Body of pancreas (tissue), 4 donors: ENCODE results near the gene USP25. TPM values are rescaled to one million over a fixed set of nuclear protein-coding genes. Genes with fewer than 3 reads are reported as not detected.

Experiments
- ATAC-seq: fragments of 150-250 bp; one replicate; pipeline ENCODE4 v1.9.1; 2016
- DNase-seq, 4 donors: peaks; one replicate each; pipeline ENCODE4 v3.0.0-alpha.2; 2019
- H3K27ac ChIP-seq, 4 donors: fragments of 200-600 bp; sonication (generic); 1 replicate in 3 of 4; 2 replicates in 1 of 4; pipeline versions ENCODE4 v1.5.1 to v1.6.1; 2016 to 2019; ENCODE audit warnings: mild to moderate bottlenecking in 1 of 4, mixed read lengths in 1 of 4, moderate library complexity in 1 of 4
- H3K27me3 ChIP-seq, 2 donors: fragments of 200-600 bp; sonication (generic); one replicate each; pipeline ENCODE4 v1.6.0; 2016; ENCODE audit warnings: mild to moderate bottlenecking in 1 of 2
- H3K36me3 ChIP-seq, 2 donors: fragments of 200-600 bp; sonication (generic); replicated peaks in 1 of 2; 2 replicates each; pipeline ENCODE4 v1.5.1; 2016; ENCODE audit warnings: low read depth in 2 of 2; ENCODE audit not compliant: insufficient read depth in 1 of 2
- H3K4me1 ChIP-seq: fragments of 200-600 bp; sonication (generic); one replicate; pipeline ENCODE4 v1.6.0; 2016
- H3K4me3 ChIP-seq, 2 donors: fragments of 200-600 bp; sonication (generic); 1 replicate in 1 of 2; 2 replicates in 1 of 2; pipeline ENCODE4 v1.5.1; 2016 to 2019
- H3K9me3 ChIP-seq, 3 donors: fragments of 200-600 bp; sonication (generic); 1 replicate in 2 of 3; 2 replicates in 1 of 3; pipeline ENCODE4 v1.5.1; 2016
- CTCF ChIP-seq, 7 experiments: fragments of 450-650 bp in 4 of 7; fragments of 200-600 bp in 3 of 7; sonication (generic) in 3 of 7; IDR thresholded peaks; one replicate each; pipeline ENCODE4 v1.5.1; 2016 to 2019; ENCODE audit warnings: antibody characterized with exemption in 7 of 7
- POLR2A ChIP-seq, 3 donors: fragments of 450-650 bp; IDR thresholded peaks; one replicate each; pipeline ENCODE4 v1.6.1; 2016; ENCODE audit warnings: antibody characterized with exemption in 3 of 3, mild to moderate bottlenecking in 2 of 3
- WGBS, 2 donors: methylation state at CpG; one replicate each; pipeline ENCODE4 v1.1.5; 2017; 5-methylcytosine and 5-hydroxymethylcytosine counted together
- intact Hi-C: fragments of 100-400 bp; cut with DNase I; formaldehyde crosslinking; loops from one replicate; pipeline ENCODE4 v1.15.1; 2023
- total RNA-seq, 2 donors: library from RNA; depleted of rRNA; stranded (reverse); fragments of >200 nt; gene quantifications; one replicate each; pipeline ENCODE4 v1.1.0, GENCODE V29; 2016

Gene USP25
- total RNA-seq, 2 donors from 2014 or later, result 31.4 to 37.9 TPM

- Histone ChIP-seq H3K36me3 (peaks cover 0 to 13% of the 10 kb centered on the region in 2 donors), H3K4me1 (no peaks in the 10 kb centered on the region), H3K9me3 (no peaks in the 10 kb centered on the region), H3K4me3 (no peak overlapping the region), H3K27me3 (no peaks in the 10 kb centered on the region), H3K27ac (no peak overlapping the region)
- intact Hi-C loops, result no loop called here
- TF ChIP-seq CTCF (IDR thresholded peaks at IDR 0.05) (no peak), POLR2A (IDR thresholded peaks at IDR 0.05) (no peak)
- DNase-seq (no peak), ATAC-seq (no peak)
- 86 to 88% methylated on average over 4 of the region's 4 CpGs for WGBS, 2 donors
These were observed 141.0 kb downstream of the USP25 start for GRCh38 chr21:15870819-15871218.

- Histone ChIP-seq H3K4me1 (no peaks in the 10 kb centered on the region), H3K4me3 (no peak overlapping the region), H3K9me3 (no peaks in the 10 kb centered on the region), H3K36me3 (peaks cover 0 to 14% of the 10 kb centered on the region in 2 donors), H3K27me3 (no peaks in the 10 kb centered on the region), H3K27ac (no peak overlapping the region)
- DNase-seq, result no peak
- no peak for ATAC-seq
- intact Hi-C loops, result no loop called here
- 88 to 91% methylated on average over 4 of the region's 4 CpGs for WGBS, 2 donors
- no peak for TF ChIP-seq CTCF (IDR thresholded peaks at IDR 0.05)
- TF ChIP-seq POLR2A (IDR thresholded peaks at IDR 0.05), result no peak
These were observed 142.5 kb downstream of the USP25 start for GRCh38 chr21:15872236-15872635.

- no peaks in the 10 kb centered on the region for H3K4me1 ChIP-seq
- 80 to 85% methylated on average over 5 of the region's 5 CpGs for WGBS, 2 donors
These were observed 144.8 kb downstream of the USP25 start for GRCh38 chr21:15874615-15875014.

GRCh38 chr21:15875286-15875685 lies 145.5 kb downstream of the USP25 start:
- Histone ChIP-seq H3K27ac (no peak overlapping the region), H3K4me1 (no peaks in the 10 kb centered on the region), H3K9me3 (no peaks in the 10 kb centered on the region), H3K27me3 (no peaks in the 10 kb centered on the region), H3K4me3 (no peak overlapping the region), H3K36me3 (peaks cover 0 to 22% of the 10 kb centered on the region in 2 donors)
- intact Hi-C loops, result no loop called here
- ATAC-seq, result no peak
- DNase-seq, result no peak
- WGBS, 2 donors, result 79 to 83% methylated on average over 3 of the region's 3 CpGs
- TF ChIP-seq CTCF (IDR thresholded peaks at IDR 0.05) (no peak), POLR2A (IDR thresholded peaks at IDR 0.05) (no peak)

More at GRCh38 chr21:15874615-15875014, 144.8 kb downstream of the USP25 start:
- no peak for TF ChIP-seq POLR2A (IDR thresholded peaks at IDR 0.05)
- TF ChIP-seq CTCF (IDR thresholded peaks at IDR 0.05), result no peak
- Histone ChIP-seq H3K9me3 (no peaks in the 10 kb centered on the region), H3K4me3 (no peak overlapping the region), H3K27ac (no peak overlapping the region), H3K36me3 (peaks cover 0 to 22% of the 10 kb centered on the region in 2 donors), H3K27me3 (no peaks in the 10 kb centered on the region)
- intact Hi-C loops, result no loop called here
- no peak for DNase-seq
- ATAC-seq, result no peak

- DNase-seq (no peak), ATAC-seq (no peak)
- no peaks in the 10 kb centered on the region for H3K4me1 ChIP-seq
- intact Hi-C loops, result no loop called here
- TF ChIP-seq POLR2A (IDR thresholded peaks at IDR 0.05), result no peak
- no peaks in the 10 kb centered on the region for H3K36me3 ChIP-seq
- no peak overlapping the region for H3K4me3 ChIP-seq
- no peaks in the 10 kb centered on the region for H3K27me3 ChIP-seq
- WGBS, 2 donors, result 71 to 84% methylated on average over 4 of the region's 4 CpGs
- no peak overlapping the region for H3K27ac ChIP-seq
- H3K9me3 ChIP-seq, result peaks cover 0 to 2% (median 0%) of the 10 kb centered on the region in 3 donors
These were observed 164.1 kb downstream of the USP25 start for GRCh38 chr21:15893902-15894301.
